CD4-positive, alpha-beta memory T cell (primary cell): ENCODE data around the gene CLDN24. TPM values are rescaled to one million over a fixed set of nuclear protein-coding genes. Genes with fewer than 3 reads are reported as not detected.

Experiments used
- CTCF ChIA-PET: fragments of 350-600 bp; sonication (Branson Sonifier 250); formaldehyde crosslinking; loops from one replicate; lab custom pipeline; 2021; ENCODE audit warnings: inconsistent platforms; ENCODE audit not compliant: partially characterized antibody; lab: Charles Lee
- POLR2A ChIA-PET: fragments of 350-600 bp; sonication (Branson Sonifier 250); formaldehyde crosslinking; loops from one replicate; lab custom pipeline; 2021; ENCODE audit not compliant: partially characterized antibody; lab: Charles Lee
- DNase-seq, 5 donors: peaks; one replicate each; pipeline versions ENCODE4 v3.0.0 to v3.0.0-alpha.2; 2020 to 2022; ENCODE audit warnings: mixed read lengths in 1 of 5
- H3K27ac ChIP-seq: one replicate; pipeline ENCODE4 v1.7.0; 2013; ENCODE audit warnings: low read depth, low read length
- H3K27me3 ChIP-seq: 2 replicates; pipeline ENCODE4 v1.7.0; 2013; ENCODE audit warnings: mild to moderate bottlenecking, low read length, moderate library complexity; ENCODE audit not compliant: insufficient read depth
- H3K36me3 ChIP-seq: 2 replicates; pipeline ENCODE4 v1.7.0; 2013; ENCODE audit warnings: mild to moderate bottlenecking, low read length, moderate library complexity; ENCODE audit not compliant: insufficient read depth
- H3K4me1 ChIP-seq: 2 replicates; pipeline ENCODE4 v1.7.0; 2013; ENCODE audit warnings: mild to moderate bottlenecking, low read length, moderate library complexity; ENCODE audit not compliant: insufficient read depth
- H3K4me3 ChIP-seq, 2 donors: one replicate each; pipeline ENCODE4 v1.7.0; 2013; ENCODE audit warnings: low read length in 2 of 2, mild to moderate bottlenecking in 1 of 2
- H3K9me3 ChIP-seq, 2 donors: one replicate each; pipeline ENCODE4 v1.7.0; 2013; ENCODE audit warnings: low read length in 2 of 2, control low read depth in 1 of 2; ENCODE audit not compliant: control insufficient read depth in 1 of 2
- H3K27ac Mint-ChIP-seq, 7 donors: one replicate each; pipeline ENCODE4 v1.8.0; 2020 to 2021; ENCODE audit warnings: mixed read lengths in 7 of 7, mild to moderate bottlenecking in 6 of 7, inconsistent platforms in 3 of 7, moderate library complexity in 3 of 7
- H3K27me3 Mint-ChIP-seq, 2 donors: one replicate each; pipeline ENCODE4 v1.8.0; 2020 to 2021; ENCODE audit warnings: mixed read lengths in 2 of 2
- H3K36me3 Mint-ChIP-seq, 2 donors: one replicate each; pipeline ENCODE4 v1.8.0; 2020 to 2021; ENCODE audit warnings: mixed read lengths in 2 of 2, inconsistent platforms in 1 of 2, mild to moderate bottlenecking in 1 of 2
- H3K4me1 Mint-ChIP-seq, 4 donors: one replicate each; pipeline ENCODE4 v1.8.0; 2020 to 2021; ENCODE audit warnings: mixed read lengths in 4 of 4, mild to moderate bottlenecking in 1 of 4
- H3K4me3 Mint-ChIP-seq, 8 donors: one replicate each; pipeline ENCODE4 v1.8.0; 2020 to 2021; ENCODE audit warnings: mixed read lengths in 8 of 8, mild to moderate bottlenecking in 7 of 8, moderate library complexity in 6 of 8, inconsistent platforms in 3 of 8
- H3K9me3 Mint-ChIP-seq, 8 donors: one replicate each; pipeline ENCODE4 v1.8.0; 2020 to 2021; ENCODE audit warnings: mixed read lengths in 8 of 8, mild to moderate bottlenecking in 5 of 8, inconsistent platforms in 3 of 8, moderate library complexity in 1 of 8
- intact Hi-C: fragments of 100-400 bp; cut with micrococcal nuclease; formaldehyde crosslinking; loops from one replicate; pipeline ENCODE4 v1.15.1; 2023
- polyA plus RNA-seq, 2 donors: library from polyadenylated mRNA; unstranded; fragments of 300-500 nt; fragmentation: Illumina TruSeq; gene quantifications; one replicate each; pipeline ENCODE4 v1.2.3, GENCODE V29; 2021
- total RNA-seq, 2 experiments: library from RNA; stranded (reverse); gene quantifications; one replicate each; pipeline ENCODE4 v1.2.3, GENCODE V29; 2021

The CLDN24 gene
- total and polyA plus RNA-seq, 4 experiments from 2014 or later: not detected

GRCh38 chr4:183321516-183321915 is 710 bp downstream of the CLDN24 start:
- Histone ChIP-seq H3K4me3 (no peak overlapping the region), H3K9me3 (no peaks in the 10 kb centered on the region), H3K27me3 (no peaks in the 10 kb centered on the region), H3K36me3 (no peaks in the 10 kb centered on the region), H3K27ac (no peak overlapping the region), H3K4me1 (peaks cover 16% of the 10 kb centered on the region)
- intact Hi-C loops: no loop called here
- H3K27ac Mint-ChIP-seq: peak overlapping the region; percentile 10 to 84 (median 39)
- ChIA-PET POLR2A (no interaction called here), CTCF (no interaction called here)
- H3K4me3 Mint-ChIP-seq: peak overlapping the region in 4 of 8 donors; percentile 10 to 64 (median 48)
- DNase-seq: no peak
- no peaks in the 10 kb centered on the region for H3K36me3 Mint-ChIP-seq
- peaks cover 4 to 21% (median 17%) of the 10 kb centered on the region in 4 donors for H3K4me1 Mint-ChIP-seq
- H3K9me3 Mint-ChIP-seq: peaks cover 0 to 3% (median 0%) of the 10 kb centered on the region in 8 donors
- peaks cover 0 to 1% of the 10 kb centered on the region in 2 donors for H3K27me3 Mint-ChIP-seq

- no peak overlapping the region for H3K27ac ChIP-seq
- Mint-ChIP-seq H3K4me3 (peak overlapping the region in 7 of 8 donors; percentile 10 to 64 (median 44)), H3K36me3 (no peaks in the 10 kb centered on the region), H3K27ac (peak overlapping the region; percentile 10 to 84 (median 39)), H3K4me1 (peaks cover 4 to 21% (median 17%) of the 10 kb centered on the region in 4 donors), H3K9me3 (no peaks in the 10 kb centered on the region), H3K27me3 (no peaks in the 10 kb centered on the region)
- H3K4me1 ChIP-seq: peaks cover 16% of the 10 kb centered on the region
- ChIA-PET CTCF (no interaction called here), POLR2A (no interaction called here)
- intact Hi-C loops: no loop called here
- no peak overlapping the region for H3K4me3 ChIP-seq
- peak in 4 of 5 donors; percentile 35 to 54 (median 43) for DNase-seq
- no peaks in the 10 kb centered on the region for H3K27me3 ChIP-seq
- H3K36me3 ChIP-seq: no peaks in the 10 kb centered on the region
- no peaks in the 10 kb centered on the region for H3K9me3 ChIP-seq
Observed at GRCh38 chr4:183321079-183321478, 1.1 kb downstream of the CLDN24 start.

- Mint-ChIP-seq H3K4me1 (peaks cover 4 to 21% (median 17%) of the 10 kb centered on the region in 4 donors), H3K27ac (peak within 1 kb of the TSS; percentile 10 to 84 (median 30)), H3K36me3 (no peaks in the 10 kb centered on the region), H3K4me3 (peak within 1 kb of the TSS in 7 of 8 donors; percentile 13 to 64 (median 44)), H3K27me3 (no peaks in the 10 kb centered on the region), H3K9me3 (no peaks in the 10 kb centered on the region)
- H3K4me3 ChIP-seq: no peak within 1 kb of the TSS
- intact Hi-C loops: no loop called here
- H3K36me3 ChIP-seq: no peaks in the 10 kb centered on the region
- peaks cover 16% of the 10 kb centered on the region for H3K4me1 ChIP-seq
- ChIA-PET CTCF (no interaction called here), POLR2A (no interaction called here)
- no peaks in the 10 kb centered on the region for H3K9me3 ChIP-seq
- H3K27me3 ChIP-seq: no peaks in the 10 kb centered on the region
- H3K27ac ChIP-seq: no peak within 1 kb of the TSS
- no peak for DNase-seq
Observed at GRCh38 chr4:183320211-183321059, 1.8 kb downstream of the CLDN24 start, which contains the start of gene CLDN22. TSS of gene CLDN22 (minus strand) at chr4:183320276. CDS start at chr4:183320218, 58 bp downstream.

- H3K27ac Mint-ChIP-seq: no peak overlapping the region
- ChIA-PET CTCF (no interaction called here), POLR2A (no interaction called here)
- Histone ChIP-seq H3K4me1 (peaks cover 16% of the 10 kb centered on the region), H3K36me3 (no peaks in the 10 kb centered on the region), H3K27me3 (no peaks in the 10 kb centered on the region), H3K9me3 (no peaks in the 10 kb centered on the region), H3K27ac (no peak overlapping the region), H3K4me3 (no peak overlapping the region)
- intact Hi-C loops: no loop called here
- no peaks in the 10 kb centered on the region for H3K27me3 Mint-ChIP-seq
- DNase-seq: no peak
- no peaks in the 10 kb centered on the region for H3K9me3 Mint-ChIP-seq
- H3K4me1 Mint-ChIP-seq: peaks cover 4 to 24% (median 17%) of the 10 kb centered on the region in 4 donors
- peaks cover 0 to 9% of the 10 kb centered on the region in 2 donors for H3K36me3 Mint-ChIP-seq
- H3K4me3 Mint-ChIP-seq: no peak overlapping the region
Observed at GRCh38 chr4:183318656-183319055, 3.6 kb downstream of the CLDN24 start.

- no peaks in the 10 kb centered on the region for H3K9me3 Mint-ChIP-seq
- H3K4me1 Mint-ChIP-seq: peaks cover 0 to 3% (median 0%) of the 10 kb centered on the region in 4 donors
- intact Hi-C loops: no loop called here
- ChIA-PET POLR2A (no interaction called here), CTCF (no interaction called here)
- H3K27me3 ChIP-seq: no peaks in the 10 kb centered on the region
- no peaks in the 10 kb centered on the region for H3K27me3 Mint-ChIP-seq
- no peak overlapping the region for H3K4me3 Mint-ChIP-seq
- peak overlapping the region in 1 of 7 donors; percentile 80 for H3K27ac Mint-ChIP-seq
- no peak overlapping the region for H3K27ac ChIP-seq
- peaks cover 0 to 12% of the 10 kb centered on the region in 2 donors for H3K36me3 Mint-ChIP-seq
- H3K9me3 ChIP-seq: no peaks in the 10 kb centered on the region
- no peak for DNase-seq
- H3K4me1 ChIP-seq: no peaks in the 10 kb centered on the region
- H3K4me3 ChIP-seq: no peak overlapping the region
- no peaks in the 10 kb centered on the region for H3K36me3 ChIP-seq
Observed at GRCh38 chr4:183314806-183315205, 7.4 kb downstream of the CLDN24 start.

GRCh38 chr4:183314336-183314735 is 7.9 kb downstream of the CLDN24 start:
- DNase-seq: no peak
- ChIA-PET CTCF (no interaction called here), POLR2A (no interaction called here)
- peaks cover 0 to 3% (median 0%) of the 10 kb centered on the region in 4 donors for H3K4me1 Mint-ChIP-seq
- no peak overlapping the region for H3K27ac Mint-ChIP-seq
- peaks cover 0 to 12% of the 10 kb centered on the region in 2 donors for H3K36me3 Mint-ChIP-seq
- Histone ChIP-seq H3K27ac (no peak overlapping the region), H3K36me3 (no peaks in the 10 kb centered on the region), H3K4me3 (no peak overlapping the region), H3K27me3 (no peaks in the 10 kb centered on the region), H3K9me3 (no peaks in the 10 kb centered on the region), H3K4me1 (no peaks in the 10 kb centered on the region)
- H3K9me3 Mint-ChIP-seq: no peaks in the 10 kb centered on the region
- H3K27me3 Mint-ChIP-seq: no peaks in the 10 kb centered on the region
- intact Hi-C loops: no loop called here
- H3K4me3 Mint-ChIP-seq: no peak overlapping the region

- no peaks in the 10 kb centered on the region for H3K27me3 ChIP-seq
- H3K27ac Mint-ChIP-seq: no peak overlapping the region
- intact Hi-C loops: no loop called here
Observed at GRCh38 chr4:183312841-183313240, 9.4 kb downstream of the CLDN24 start.

More at GRCh38 chr4:183312841-183313240, 9.4 kb downstream of the CLDN24 start:
- Histone ChIP-seq H3K4me1 (no peaks in the 10 kb centered on the region), H3K27ac (no peak overlapping the region), H3K9me3 (no peaks in the 10 kb centered on the region), H3K36me3 (no peaks in the 10 kb centered on the region), H3K4me3 (no peak overlapping the region)
- no peak for DNase-seq
- ChIA-PET POLR2A (interaction anchor here (0.7 kb wide), 1 partner anchor 28 kb away, joined by 3 read pairs; no protein-coding TSS in a partner anchor), CTCF (no interaction called here)
- Mint-ChIP-seq H3K9me3 (no peaks in the 10 kb centered on the region), H3K27me3 (no peaks in the 10 kb centered on the region), H3K36me3 (peaks cover 0 to 12% of the 10 kb centered on the region in 2 donors), H3K4me3 (no peak overlapping the region), H3K4me1 (peaks cover 0 to 3% (median 0%) of the 10 kb centered on the region in 4 donors)
